ENCODE results near the gene IRF2BPL.
A peak's percentile ranks its signal among the peaks of the same experiment; 100 is the strongest.

The IRF2BPL gene

DNA sequence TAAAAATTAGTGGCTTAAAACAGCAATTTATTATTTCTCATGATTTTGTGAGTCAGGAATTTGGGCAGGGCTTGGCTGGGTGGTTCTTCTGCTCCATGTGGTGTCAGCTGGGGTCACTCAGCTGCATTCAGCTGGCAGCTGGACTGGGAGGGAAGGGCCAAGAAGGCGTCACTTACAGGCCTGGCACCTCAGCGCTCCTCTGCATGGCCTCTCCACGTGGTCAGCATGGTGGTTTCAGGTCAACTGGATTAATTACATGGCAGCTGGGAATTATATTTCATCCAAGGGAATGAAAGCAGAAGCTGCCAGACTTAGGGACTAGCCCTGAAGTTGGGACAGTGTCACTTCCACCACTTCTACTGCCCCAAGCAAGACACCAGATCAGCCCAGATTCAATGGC, 27.5 kb upstream of the IRF2BPL start:
- FAIRE-seq: no peak
- DNase-seq (ENCODE audit: extremely low spot score, insufficient read length, low read depth): no peak

DNA sequence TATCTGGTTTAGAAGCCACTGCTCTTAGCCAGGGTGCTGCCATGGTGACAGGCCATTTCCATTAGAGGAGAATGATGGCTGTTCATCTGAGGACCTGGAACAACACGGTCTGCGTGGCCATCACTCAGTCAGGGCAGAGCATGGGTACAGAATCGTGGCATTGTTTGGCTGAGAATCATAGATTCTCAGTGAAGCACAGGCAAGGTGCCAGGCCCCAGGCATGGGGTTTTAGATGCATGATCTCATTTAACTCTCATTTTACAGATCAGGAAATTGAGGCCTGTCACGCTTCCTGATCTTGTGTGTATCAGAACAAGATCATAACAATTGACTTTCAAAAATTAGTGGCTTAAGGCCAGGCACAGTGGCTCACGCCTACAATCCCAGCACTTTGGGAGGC, 26.8 kb upstream of the IRF2BPL start:
- DNase-seq (ENCODE audit: extremely low spot score, insufficient read length, low read depth): no peak
- no peak for FAIRE-seq

DNA sequence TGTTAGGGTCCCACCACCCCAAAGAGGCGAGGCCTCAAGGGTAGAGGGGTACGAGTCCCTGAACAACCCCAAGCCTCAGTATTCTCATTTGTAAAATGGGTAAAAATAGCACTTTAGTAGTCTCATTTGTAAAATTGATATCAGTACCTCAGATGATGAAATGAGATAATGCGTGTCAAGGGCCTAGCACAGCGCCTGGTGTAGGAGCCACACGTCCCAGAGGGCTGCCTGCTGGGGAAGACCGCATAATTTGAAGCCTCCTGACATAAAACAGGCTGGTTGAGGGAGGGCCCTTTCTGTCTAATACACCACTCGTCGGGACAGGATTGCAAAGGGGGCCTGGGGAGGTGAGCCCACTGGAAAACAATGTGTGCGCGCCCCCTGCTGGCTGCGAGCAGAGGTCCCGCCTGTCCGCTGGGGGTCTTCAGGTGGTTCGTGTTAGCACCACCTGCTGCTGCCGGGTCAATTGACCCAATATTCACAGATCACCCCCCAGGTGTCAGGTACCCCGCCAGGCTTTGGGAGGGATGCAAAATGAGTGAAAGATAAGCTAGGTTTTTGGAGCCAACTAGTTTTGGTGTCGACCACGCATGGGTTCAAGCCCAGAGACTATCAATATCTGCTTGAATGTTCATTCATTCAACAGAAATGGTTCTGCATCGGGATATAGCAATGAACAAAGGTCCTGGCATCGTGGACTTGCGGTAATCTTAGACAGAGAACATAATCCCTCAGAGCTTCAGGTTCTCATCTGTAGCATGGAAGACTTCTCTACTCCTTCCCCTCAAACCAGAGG, 24.7 kb upstream of the IRF2BPL start:
- FAIRE-seq (peak; percentile 66), DNase-seq (ENCODE audit: extremely low spot score, insufficient read length, low read depth) (peak; percentile 75)

DNA sequence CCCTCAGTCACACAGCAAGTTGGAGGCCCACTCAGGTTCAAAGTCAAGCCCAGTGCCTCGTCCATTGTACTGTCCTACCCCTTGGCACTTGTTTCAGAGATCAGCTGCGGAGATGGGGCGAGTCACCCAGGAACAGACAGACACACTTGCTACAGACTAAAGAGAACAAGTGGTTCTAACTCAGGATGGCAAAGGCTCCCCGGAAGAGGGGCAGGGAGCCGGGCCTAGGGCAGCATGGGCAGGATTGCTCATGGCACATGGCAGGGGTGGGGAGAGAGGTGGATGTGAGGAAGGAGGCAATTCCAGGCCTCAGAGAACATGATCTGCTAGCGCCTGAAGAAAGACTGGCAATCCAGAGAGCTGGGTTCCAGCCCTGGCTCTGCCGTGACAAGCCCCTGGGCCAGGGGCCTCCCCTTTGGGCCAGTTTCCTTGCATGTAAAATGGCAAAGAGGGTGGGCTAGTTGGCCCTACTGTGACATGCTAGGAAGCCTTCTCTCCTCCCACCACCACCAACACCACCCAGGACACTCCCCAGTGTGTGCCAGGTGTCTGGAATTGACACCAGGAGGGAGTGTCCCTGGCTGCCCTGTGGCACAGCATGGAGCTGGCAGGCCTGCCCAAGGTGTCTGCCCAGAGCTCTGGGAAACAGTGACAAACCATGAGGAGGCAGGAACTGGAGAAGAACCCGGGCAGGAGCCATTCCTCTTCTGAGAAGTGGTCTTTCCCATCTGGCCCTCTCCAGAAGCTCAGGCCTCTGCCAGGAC, 24.0 kb upstream of the IRF2BPL start:
- FAIRE-seq: no peak
- DNase-seq (ENCODE audit: extremely low spot score, insufficient read length, low read depth): no peak

DNA sequence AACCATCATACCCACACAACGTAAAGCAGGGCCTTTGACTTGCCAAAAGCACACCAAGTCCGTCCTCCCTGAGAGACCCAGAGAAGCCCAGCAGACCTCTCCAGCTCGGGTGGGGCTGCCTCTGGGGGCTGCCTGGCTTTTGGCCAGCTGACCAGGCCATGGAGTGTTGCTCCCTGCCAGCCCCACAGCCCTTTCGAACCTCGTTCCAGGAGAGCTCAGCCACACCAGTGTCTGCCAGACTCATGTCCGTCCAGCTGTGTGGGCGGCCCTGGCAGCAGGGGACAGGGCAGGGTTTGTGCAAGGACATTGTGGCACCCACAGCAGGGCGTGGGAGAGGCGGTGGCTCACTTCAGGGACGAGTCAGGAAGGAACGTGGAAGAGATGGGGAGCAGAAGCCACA, 22.6 kb upstream of the IRF2BPL start:
- FAIRE-seq: no peak
- DNase-seq (ENCODE audit: extremely low spot score, insufficient read length, low read depth): no peak

DNA sequence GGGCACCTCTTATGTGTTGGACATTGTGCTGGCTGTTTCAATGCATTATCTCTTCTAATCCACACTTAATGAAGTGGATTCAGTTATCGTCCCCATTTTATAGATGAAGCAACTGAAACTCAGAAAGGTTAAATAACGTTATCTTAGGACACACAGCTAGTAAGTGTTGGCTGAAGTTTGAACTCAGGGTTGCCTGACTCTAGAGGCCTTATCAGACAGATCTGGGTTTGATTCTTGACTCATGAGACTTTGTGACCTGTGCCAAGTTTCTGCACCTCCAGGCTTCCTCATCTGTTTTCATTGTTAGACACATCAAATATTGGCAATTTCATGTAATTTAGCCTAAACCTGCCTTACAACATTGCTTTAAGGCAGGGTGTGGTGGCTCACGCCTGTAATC, 18.2 kb upstream of the IRF2BPL start:
- FAIRE-seq (no peak), DNase-seq (ENCODE audit: extremely low spot score, insufficient read length, low read depth) (no peak)

DNA sequence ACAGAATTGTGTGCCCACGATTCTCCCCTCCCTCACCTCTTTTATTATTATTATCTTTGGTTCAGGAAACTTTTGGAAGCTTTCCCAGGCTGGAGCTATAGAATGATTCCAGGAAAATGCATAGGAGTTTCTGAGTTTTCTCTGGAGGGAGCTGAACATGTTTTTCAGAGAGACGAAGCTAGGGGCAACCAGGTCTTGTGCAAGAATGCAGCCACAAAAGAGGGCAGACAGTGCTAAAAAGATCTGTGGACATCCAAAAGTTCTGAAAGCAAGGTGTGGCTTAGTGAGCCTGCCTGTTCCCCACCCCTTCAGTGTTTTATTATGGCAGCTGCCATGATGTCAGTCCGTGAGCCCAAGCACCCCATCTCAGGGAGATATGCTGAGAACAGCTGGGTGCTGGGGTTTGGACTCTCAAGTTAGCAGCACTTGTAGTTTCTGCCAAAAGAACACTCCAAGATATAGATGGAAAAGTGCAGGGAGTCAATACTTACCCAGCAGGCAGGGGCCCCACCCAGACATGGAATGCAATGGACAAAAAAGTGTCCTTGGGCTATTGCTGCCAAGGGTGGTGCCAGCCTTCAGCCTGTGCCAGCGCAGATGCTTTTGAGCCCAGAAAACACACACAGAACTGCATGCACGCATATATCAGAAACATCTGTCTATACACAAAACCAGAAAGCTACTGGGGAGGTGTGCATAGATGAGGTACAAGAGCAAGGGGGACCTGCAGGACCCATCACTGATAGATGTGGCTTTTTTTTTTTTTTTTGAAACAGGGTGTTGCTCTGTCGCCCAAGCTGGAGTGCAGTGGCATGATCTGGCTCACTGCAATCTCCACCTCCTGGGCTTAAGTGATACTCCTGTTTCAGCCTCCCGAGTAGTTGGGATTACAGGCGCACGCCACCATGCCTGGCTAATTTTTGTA, 17.0 kb upstream of the IRF2BPL start:
- no peak for DNase-seq (ENCODE audit: extremely low spot score, insufficient read length, low read depth)
- FAIRE-seq: no peak

DNA sequence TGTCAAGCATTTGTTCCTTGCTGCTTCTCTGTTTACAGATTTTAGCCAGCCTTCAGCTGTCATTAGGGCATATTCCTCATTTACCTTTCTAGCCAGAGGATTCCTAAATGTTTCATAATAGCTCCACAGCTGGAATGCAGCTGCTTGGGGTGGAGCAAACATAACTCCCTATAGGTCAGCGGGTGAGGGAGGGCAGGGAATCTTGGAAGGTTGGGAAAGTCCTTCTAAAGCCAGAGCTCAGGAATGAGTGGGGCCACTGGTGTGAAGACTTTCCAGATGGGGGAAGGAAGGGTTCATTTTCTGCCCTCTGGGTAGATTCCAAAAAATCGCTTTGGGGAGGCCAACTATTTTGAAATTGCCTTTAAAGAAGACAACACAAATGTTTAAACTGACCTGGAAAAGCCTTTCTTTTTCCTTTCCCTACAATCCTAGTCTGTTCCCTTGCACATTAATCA, 16.3 kb upstream of the IRF2BPL start:
- no peak for FAIRE-seq
- no peak for DNase-seq (ENCODE audit: extremely low spot score, insufficient read length, low read depth)

DNA sequence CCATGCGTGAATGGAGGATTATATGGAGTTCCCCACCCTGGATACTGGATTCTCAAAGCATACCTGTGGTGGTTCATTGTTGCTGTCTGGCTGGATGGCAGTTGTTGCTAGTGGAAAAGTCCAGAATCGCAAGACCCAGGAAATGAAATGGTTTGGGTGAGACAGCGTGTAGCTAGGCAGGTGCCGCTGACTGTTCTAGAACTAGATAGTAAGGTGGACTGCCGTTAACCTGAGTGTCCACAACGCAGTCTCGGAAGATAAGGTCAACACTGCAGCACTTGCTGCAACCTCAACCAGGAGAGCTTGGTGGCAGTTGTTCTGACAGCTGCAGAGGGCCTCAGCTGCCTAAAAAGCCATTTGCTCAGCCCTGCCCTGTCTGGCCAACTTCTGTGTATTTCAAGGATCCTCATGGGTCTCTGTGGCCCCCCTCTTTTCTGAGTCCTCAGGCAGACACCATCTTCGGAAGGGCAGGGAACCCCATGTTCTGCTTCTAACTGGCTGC, 15.5 kb upstream of the IRF2BPL start:
- FAIRE-seq (no peak), DNase-seq (ENCODE audit: extremely low spot score, insufficient read length, low read depth) (no peak)

DNA sequence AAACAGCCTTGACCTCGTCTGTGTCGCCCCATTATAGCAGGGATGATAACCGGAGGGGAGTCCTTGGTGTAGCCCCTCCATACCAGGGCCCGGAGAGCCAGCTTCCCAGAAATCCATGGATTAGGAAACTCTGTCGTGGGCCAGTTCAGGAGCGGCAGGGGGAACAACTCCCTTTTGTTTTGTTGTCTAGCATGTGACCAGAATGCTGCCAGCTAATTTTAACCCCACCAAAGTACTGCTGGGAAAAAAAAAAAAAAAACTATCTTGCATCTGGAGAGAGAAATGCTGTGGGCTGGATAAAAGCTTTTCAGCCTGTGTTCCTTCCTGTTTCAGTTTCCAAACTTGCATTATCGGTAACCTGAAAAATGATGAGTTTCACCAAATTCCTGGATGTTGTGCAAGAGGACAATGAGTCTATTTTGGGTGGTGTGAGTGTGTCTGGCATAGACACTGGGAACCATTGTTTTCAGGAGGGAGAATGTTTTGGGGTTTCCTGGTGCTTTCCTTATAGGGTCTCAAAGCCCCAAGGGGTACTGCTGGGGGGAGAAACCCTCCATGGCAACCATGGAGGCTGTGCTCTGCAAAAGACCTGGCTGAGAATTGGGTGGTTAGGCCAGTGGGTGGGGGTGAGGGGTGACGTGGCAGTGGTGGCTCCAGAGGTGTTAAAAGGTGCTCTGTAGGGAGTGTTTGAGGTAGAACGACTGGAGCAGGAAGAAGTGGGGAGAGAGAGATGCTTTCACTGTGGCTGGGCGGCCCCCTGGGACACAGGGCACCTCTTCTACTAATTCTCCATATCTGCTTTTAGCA, 14.9 kb upstream of the IRF2BPL start:
- DNase-seq (ENCODE audit: extremely low spot score, insufficient read length, low read depth) (no peak), FAIRE-seq (peak; percentile 50)

DNA sequence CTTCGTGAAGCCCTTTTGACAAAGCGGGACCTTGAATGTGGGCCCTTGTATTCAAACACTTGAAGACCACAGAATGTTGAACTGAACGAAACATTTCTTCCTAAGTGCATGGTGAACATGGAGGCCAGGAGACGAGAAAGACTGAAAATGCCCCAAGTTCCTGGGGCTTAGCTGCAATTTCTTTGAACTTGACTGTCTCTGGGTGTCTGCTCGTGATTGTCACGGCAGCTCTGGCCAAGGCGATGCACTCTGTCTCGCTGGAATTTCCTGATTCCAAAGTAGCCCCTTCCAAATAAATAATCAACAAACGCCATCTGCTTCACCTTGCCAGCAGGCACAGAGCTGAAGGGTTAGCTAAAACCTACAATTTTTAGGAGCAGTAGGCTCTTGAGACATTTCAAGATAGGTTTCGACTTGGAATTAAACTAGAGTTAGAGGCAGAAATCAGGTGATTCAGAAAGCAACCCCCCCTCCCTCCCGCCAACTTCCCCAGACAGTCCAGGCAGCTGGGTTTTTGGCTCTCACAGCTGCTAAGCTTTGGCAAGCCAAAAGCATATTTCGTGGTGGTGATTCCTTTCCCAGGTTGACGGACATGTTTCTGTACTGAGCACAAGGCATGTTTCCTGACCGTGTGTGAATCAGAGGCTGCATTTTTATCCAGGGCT, 13.5 kb upstream of the IRF2BPL start:
- no peak for DNase-seq (ENCODE audit: extremely low spot score, insufficient read length, low read depth)
- no peak for FAIRE-seq

DNA sequence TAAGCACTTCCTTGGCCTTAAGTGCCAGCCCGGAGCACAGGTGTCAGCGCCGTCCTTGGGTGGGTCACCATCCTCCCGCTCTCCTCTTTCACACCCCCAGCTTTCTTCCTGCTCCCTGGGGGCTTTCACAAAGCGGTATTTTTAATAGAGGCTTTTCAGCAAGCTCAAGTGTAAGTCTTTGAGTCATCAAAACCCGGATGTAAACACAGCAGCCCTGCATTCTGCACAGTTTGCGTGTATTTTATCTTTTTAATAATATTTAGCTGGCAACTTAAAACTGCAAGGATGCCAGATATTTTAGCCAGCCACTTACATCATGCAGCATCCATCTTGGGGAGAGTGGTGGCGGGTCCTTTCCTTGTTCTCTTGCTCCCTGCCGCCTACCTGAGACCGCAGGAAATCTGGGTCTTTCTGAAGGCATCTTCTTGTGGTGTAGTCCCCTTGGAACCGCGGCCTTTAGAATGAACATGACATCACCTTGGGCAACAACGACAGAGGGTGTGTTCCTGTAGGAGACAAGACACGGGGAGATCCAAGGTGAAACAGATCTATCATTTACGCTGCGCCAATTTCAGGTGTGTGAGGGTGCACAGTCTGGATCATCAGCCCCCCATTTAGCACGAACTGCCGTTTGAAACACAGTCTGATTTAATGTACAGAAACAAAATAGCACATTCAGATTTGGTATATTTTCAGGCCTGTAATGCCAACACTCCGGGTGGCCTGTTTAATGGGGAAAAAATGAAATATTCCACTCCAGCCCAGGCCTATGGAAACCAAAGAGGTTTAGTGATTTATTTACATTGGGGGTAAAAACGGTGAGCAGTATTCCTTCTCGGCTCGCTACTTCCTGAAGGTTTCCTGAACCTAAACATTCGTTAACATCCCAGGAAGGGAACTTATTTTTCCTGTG, 12.5 kb upstream of the IRF2BPL start:
- FAIRE-seq (no peak), DNase-seq (ENCODE audit: extremely low spot score, insufficient read length, low read depth) (no peak)

DNA sequence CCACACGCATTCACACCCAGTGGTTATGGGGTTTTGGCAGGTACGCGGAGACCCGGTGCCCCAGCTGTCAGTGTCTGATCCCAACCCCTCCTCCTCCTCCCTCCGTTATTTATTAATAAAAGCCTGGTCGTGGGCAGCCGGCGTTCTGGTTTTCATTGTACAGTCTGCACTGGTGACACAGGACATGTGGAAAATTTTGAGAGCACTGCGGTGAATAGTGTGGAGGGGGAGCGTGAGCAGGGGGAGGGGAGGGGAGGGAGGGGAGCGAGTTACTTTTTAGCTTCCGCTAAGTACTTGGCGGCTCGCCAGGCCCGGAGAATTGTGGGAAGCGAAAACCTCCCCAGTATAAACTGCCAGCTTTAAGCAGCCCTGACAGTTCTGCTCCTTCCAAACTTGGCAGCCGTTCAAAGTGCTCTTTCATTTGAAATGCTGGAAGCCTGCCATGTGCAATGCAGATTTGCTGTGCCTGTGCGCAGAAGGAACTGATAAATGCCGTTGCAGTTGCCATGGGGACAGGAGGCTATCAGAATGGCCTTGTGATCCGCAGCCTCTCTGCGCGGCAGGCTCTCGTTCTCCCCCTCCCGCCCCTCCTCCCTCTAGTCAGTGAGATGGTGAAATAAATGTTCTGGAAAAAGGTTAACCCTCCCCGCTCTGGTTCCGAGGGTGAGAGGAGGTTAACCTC, 11.7 kb upstream of the IRF2BPL start:
- FAIRE-seq (peak; percentile 96), DNase-seq (ENCODE audit: extremely low spot score, insufficient read length, low read depth) (peak; percentile 68)

DNA sequence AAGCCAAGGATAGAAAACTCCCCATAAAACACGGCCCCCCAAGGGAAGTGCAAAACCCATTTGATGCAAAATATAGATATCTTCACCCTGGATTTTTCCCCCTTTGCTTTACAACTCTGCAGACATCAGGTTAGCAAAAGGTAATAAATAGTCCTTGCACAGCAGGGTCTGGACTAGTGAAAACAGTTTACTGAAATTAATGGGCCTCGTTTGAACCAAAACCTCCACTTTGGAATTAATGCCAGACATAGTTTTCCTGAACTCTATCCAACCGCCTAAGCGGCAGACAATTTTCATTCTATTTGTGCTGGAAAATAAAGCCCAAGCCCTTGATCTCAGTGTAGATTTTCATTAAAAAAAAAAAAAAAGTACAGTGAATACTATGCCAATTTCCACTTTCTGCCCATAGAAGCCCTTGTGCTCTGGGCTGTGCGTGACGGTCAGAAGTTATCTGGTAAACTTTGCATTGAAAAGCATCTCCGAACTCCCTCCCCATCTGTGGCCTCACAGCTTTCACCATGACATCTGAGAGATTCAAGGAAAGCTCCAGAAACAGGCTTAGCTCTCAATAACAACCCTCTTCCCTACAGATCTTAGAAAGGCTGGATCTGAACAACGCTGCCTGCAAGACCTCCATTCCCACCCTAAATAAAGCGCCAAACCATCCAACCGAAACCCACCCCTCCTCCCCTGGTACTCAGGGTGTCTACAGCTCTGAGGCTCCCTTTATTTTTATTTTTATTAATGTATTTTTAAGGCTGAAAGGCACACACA, 11.0 kb upstream of the IRF2BPL start:
- FAIRE-seq (no peak), DNase-seq (ENCODE audit: extremely low spot score, insufficient read length, low read depth) (no peak)

DNA sequence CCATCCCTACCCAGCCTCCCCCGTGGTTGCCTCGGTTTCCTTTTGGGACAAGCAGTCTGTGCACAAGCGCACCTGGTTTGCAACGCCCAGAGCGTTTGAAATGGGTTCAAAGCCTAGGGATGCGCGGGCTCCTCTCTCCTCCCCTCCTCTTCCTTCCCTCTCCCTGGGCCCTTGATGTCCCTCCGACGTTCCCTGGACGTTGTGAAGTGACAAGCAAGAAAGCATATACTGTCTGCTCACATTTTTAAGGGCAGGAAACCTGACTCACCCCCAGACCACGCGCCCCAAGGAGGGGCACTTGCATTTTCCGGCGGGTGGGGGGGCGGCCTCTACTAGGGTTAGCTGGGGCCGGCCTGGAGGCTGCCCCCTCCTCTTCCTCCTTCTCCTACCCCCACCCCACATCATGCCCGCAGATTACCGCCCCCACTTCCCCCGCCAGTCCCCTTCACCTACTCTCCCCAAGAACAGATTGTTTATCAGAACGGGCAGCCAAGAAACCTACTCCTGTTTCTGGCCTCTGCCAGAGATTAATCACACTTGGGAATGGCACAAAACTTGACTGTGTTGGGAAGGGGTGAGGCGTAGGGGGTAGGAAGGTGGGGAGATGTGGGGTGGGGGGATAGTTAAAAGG, 9.5 kb upstream of the IRF2BPL start:
- no peak for DNase-seq (ENCODE audit: extremely low spot score, insufficient read length, low read depth)
- no peak for FAIRE-seq

DNA sequence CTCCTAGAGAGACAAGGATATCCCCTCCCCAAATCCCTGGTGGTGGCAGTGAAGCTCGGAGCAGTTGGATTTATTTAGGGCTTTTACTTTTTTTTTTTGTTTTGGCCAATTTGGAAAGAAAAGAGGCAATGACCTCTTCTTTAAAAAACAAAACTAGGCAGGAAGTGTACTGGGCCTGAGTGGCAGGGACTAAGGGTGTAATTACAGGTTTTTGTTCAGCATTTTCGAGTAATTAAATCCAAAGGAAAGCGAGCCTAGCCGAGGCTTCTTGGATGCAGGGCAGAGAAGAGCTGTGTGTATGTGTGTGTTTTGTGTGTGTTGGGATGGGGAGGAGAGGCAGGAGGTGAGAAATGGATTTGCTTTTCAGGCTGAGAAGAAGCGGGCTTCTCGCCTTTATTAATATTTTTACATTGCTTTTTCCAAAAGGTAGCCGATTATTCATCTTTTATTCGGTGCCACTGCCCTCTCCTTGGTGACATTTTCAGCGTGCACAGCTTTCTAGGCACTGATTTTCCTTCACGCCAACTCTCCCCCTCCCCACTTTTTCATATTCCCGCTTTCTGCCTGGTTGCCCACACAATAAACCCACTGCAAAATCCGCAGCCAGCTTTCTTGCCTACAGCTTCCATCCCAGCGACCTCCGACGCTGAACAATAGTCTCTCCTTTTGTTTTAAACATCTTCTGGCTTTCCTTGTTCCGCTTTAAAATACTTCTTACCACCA, 8.9 kb upstream of the IRF2BPL start:
- FAIRE-seq: no peak
- no peak for DNase-seq (ENCODE audit: extremely low spot score, insufficient read length, low read depth)
